ENCODE results near the gene SMAD6. TPM values are rescaled to one million over a fixed set of nuclear protein-coding genes. Genes with fewer than 3 reads are reported as not detected.

SMAD6 gene
- total and polyA plus RNA-seq, 2 experiments from 2014 or later: 1.6 to 15.7 TPM

DNA sequence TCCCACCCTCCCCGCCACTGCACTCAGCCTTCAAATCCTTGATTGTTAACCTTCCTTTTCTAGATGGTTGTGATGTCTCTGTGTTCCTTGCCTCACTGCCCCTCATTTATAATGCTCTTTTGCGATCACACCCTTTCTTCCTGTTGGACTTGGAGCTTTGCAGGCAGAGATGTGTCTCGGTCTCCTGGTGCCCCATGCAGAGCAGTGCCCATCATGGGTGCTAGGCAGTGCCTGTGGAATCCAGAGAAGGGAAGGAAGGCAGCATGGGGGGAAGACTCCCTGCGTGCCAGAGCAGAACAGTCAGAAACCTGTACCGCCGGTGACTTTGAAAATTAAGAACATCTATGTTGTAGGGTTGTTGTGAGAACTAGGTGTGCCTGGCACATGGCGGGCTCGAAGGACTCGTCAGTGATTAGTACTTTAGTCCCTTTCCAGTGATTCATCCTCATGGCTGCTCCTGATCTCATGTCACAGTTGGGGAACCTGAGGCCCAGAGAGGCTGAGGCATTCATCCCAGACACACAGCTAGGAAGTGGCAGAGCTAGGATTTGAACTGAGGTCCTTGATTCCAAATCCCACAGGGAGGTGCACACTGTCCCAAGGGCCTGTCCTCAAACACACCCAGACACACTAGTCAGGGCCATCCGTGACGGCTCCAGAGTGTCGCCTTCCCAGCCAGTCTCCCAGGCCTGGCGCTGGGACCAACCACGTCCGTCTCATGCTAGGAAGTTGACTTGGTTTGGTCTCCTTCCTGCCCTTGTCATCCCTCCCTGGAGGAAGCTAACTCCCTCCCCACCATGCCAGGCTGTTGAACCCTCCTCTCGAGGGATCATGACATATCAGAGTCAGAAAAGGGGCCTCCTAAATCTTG lies 58.3 kb downstream of the SMAD6 start:
- peaks cover 4% of the 10 kb centered on the region for H3K36me3 Mint-ChIP-seq (ENCODE audit: low read depth)
- no peak overlapping the region for H3K27ac Mint-ChIP-seq
- peaks cover under 1% of the 10 kb centered on the region; the same call in 1 of the 2 replicates for H3K4me1 ChIP-seq (ENCODE audit: insufficient read depth)
- no peaks in the 10 kb centered on the region for H3K27me3 ChIP-seq (ENCODE audit: insufficient read depth)
- H4K20me1 ChIP-seq (replicated peaks; ENCODE audit: insufficient read depth): no peaks in the 10 kb centered on the region; the same call in none of the 2 replicates
- no peak for TF ChIP-seq POLR2AphosphoS5 (IDR thresholded peaks at IDR 0.05; ENCODE audit: low read depth)
- H2AFZ ChIP-seq: no peak overlapping the region
- no peaks in the 10 kb centered on the region for H3K79me2 ChIP-seq (replicated peaks; ENCODE audit: insufficient read depth)
- peaks cover 8% of the 10 kb centered on the region for H3K27me3 Mint-ChIP-seq (ENCODE audit: insufficient read depth, low read depth, poor library complexity)
- no peaks in the 10 kb centered on the region for H3F3A ChIP-seq (replicated peaks; ENCODE audit: low read depth)
- no peaks in the 10 kb centered on the region for H3K9me2 ChIP-seq (ENCODE audit: insufficient read depth)
- no peak for ATAC-seq
- no peak overlapping the region for H3K4me3 Mint-ChIP-seq
- H3K4me1 Mint-ChIP-seq: peaks cover 7% of the 10 kb centered on the region
- no peaks in the 10 kb centered on the region for H3K36me3 ChIP-seq (ENCODE audit: insufficient read depth)
- H3K4me3 ChIP-seq: no peak overlapping the region
- no peak overlapping the region for H3K4me2 ChIP-seq
- no peak for DNase-seq (ENCODE audit: low spot score)
- H3K9me3 Mint-ChIP-seq: peaks cover under 1% of the 10 kb centered on the region; the same call in 1 of the 3 replicates
- H3K27ac ChIP-seq (ENCODE audit: low read depth): 0 out of 2 replicates have a peak overlapping the region, but pooled peaks have one; percentile 9

DNA sequence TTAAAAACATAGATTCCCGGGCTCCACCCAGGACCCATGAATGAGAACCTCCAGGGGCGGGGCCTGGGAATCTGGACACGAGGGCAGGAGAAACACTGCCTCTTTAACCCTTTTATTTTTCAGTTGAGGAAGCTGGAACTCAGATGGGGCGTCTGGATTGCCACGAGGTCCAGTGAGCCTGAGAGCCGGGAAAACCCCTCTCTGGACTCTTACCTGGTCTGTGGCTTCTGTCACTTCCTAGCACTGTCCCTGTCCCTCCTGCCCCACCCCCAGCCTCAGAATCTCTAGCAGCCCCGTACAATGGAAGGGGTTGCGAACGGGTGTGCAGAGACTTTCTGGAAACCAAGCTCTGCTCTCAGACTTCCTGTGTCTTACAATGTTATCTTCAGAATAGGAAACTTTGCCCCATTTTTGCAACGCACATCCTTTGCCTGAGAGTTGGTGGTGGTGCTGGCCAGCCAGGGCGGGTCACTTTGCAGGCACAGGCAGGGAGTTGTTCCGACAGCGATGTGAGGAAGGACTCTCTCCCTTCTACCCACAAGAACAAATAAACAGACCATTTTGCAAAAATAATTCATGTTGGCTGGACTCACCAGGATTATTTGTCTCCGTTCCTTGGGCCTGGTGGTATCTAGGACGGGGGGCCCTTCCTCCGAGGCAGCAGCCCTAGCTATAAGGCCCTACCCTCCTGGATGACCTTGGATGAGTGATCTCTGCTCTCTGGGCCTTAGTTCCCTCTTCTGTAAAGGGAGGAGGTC lies 59.1 kb downstream of the SMAD6 start:
- Histone ChIP-seq H3K9me2 (ENCODE audit: insufficient read depth) (no peaks in the 10 kb centered on the region), H3K27me3 (ENCODE audit: insufficient read depth) (no peaks in the 10 kb centered on the region), H3F3A (replicated peaks; ENCODE audit: low read depth) (no peaks in the 10 kb centered on the region), H3K79me2 (replicated peaks; ENCODE audit: insufficient read depth) (no peaks in the 10 kb centered on the region), H4K20me1 (replicated peaks; ENCODE audit: insufficient read depth) (no peaks in the 10 kb centered on the region; the same call in none of the 2 replicates), H3K36me3 (ENCODE audit: insufficient read depth) (no peaks in the 10 kb centered on the region), H3K4me1 (ENCODE audit: insufficient read depth) (peaks cover 9% of the 10 kb centered on the region; the same call in 1 of the 2 replicates), H3K4me2 (no peak overlapping the region), H3K4me3 (no peak overlapping the region), H2AFZ (no peak overlapping the region), H3K27ac (ENCODE audit: low read depth) (0 out of 2 replicates have a peak overlapping the region, but pooled peaks have one; percentile 9)
- H3K27me3 Mint-ChIP-seq (ENCODE audit: insufficient read depth, low read depth, poor library complexity): peaks cover 7% of the 10 kb centered on the region
- peaks cover 16% of the 10 kb centered on the region for H3K4me1 Mint-ChIP-seq
- ATAC-seq: no peak
- no peak for DNase-seq (ENCODE audit: low spot score)
- H3K27ac Mint-ChIP-seq: no peak overlapping the region
- H3K4me3 Mint-ChIP-seq: no peak overlapping the region
- no peaks in the 10 kb centered on the region for H3K9me3 Mint-ChIP-seq
- no peaks in the 10 kb centered on the region for H3K36me3 Mint-ChIP-seq (ENCODE audit: low read depth)
- TF ChIP-seq POLR2AphosphoS5 (IDR thresholded peaks at IDR 0.05; ENCODE audit: low read depth): no peak
- no peak for TF ChIP-seq NANOG (IDR thresholded peaks at IDR 0.05; ENCODE audit: borderline replicate concordance)
- TF ChIP-seq, protein P1, sequence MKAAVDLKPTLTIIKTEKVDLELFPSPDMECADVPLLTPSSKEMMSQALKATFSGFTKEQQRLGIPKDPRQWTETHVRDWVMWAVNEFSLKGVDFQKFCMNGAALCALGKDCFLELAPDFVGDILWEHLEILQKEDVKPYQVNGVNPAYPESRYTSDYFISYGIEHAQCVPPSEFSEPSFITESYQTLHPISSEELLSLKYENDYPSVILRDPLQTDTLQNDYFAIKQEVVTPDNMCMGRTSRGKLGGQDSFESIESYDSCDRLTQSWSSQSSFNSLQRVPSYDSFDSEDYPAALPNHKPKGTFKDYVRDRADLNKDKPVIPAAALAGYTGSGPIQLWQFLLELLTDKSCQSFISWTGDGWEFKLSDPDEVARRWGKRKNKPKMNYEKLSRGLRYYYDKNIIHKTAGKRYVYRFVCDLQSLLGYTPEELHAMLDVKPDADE (IDR thresholded peaks at IDR 0.05): no peak
- TF ChIP-seq, protein P2, sequence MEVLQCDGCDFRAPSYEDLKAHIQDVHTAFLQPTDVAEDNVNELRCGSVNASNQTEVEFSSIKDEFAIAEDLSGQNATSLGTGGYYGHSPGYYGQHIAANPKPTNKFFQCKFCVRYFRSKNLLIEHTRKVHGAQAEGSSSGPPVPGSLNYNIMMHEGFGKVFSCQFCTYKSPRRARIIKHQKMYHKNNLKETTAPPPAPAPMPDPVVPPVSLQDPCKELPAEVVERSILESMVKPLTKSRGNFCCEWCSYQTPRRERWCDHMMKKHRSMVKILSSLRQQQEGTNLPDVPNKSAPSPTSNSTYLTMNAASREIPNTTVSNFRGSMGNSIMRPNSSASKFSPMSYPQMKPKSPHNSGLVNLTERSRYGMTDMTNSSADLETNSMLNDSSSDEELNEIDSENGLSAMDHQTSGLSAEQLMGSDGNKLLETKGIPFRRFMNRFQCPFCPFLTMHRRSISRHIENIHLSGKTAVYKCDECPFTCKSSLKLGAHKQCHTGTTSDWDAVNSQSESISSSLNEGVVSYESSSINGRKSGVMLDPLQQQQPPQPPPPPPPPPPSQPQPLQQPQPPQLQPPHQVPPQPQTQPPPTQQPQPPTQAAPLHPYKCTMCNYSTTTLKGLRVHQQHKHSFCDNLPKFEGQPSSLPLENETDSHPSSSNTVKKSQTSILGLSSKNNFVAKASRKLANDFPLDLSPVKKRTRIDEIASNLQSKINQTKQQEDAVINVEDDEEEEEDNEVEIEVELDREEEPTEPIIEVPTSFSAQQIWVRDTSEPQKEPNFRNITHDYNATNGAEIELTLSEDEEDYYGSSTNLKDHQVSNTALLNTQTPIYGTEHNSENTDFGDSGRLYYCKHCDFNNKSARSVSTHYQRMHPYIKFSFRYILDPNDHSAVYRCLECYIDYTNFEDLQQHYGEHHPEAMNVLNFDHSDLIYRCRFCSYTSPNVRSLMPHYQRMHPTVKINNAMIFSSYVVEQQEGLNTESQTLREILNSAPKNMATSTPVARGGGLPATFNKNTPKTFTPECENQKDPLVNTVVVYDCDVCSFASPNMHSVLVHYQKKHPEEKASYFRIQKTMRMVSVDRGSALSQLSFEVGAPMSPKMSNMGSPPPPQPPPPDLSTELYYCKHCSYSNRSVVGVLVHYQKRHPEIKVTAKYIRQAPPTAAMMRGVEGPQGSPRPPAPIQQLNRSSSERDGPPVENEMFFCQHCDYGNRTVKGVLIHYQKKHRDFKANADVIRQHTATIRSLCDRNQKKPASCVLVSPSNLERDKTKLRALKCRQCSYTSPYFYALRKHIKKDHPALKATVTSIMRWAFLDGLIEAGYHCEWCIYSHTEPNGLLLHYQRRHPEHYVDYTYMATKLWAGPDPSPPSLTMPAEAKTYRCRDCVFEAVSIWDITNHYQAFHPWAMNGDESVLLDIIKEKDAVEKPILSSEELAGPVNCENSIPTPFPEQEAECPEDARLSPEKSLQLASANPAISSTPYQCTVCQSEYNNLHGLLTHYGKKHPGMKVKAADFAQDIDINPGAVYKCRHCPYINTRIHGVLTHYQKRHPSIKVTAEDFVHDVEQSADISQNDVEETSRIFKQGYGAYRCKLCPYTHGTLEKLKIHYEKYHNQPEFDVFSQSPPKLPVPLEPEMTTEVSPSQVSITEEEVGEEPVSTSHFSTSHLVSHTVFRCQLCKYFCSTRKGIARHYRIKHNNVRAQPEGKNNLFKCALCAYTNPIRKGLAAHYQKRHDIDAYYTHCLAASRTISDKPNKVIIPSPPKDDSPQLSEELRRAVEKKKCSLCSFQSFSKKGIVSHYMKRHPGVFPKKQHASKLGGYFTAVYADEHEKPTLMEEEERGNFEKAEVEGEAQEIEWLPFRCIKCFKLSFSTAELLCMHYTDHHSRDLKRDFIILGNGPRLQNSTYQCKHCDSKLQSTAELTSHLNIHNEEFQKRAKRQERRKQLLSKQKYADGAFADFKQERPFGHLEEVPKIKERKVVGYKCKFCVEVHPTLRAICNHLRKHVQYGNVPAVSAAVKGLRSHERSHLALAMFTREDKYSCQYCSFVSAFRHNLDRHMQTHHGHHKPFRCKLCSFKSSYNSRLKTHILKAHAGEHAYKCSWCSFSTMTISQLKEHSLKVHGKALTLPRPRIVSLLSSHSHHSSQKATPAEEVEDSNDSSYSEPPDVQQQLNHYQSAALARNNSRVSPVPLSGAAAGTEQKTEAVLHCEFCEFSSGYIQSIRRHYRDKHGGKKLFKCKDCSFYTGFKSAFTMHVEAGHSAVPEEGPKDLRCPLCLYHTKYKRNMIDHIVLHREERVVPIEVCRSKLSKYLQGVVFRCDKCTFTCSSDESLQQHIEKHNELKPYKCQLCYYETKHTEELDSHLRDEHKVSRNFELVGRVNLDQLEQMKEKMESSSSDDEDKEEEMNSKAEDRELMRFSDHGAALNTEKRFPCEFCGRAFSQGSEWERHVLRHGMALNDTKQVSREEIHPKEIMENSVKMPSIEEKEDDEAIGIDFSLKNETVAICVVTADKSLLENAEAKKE (CRISPR knock-in tag; IDR thresholded peaks at IDR 0.05): no peak
- TF ChIP-seq, protein P3, sequence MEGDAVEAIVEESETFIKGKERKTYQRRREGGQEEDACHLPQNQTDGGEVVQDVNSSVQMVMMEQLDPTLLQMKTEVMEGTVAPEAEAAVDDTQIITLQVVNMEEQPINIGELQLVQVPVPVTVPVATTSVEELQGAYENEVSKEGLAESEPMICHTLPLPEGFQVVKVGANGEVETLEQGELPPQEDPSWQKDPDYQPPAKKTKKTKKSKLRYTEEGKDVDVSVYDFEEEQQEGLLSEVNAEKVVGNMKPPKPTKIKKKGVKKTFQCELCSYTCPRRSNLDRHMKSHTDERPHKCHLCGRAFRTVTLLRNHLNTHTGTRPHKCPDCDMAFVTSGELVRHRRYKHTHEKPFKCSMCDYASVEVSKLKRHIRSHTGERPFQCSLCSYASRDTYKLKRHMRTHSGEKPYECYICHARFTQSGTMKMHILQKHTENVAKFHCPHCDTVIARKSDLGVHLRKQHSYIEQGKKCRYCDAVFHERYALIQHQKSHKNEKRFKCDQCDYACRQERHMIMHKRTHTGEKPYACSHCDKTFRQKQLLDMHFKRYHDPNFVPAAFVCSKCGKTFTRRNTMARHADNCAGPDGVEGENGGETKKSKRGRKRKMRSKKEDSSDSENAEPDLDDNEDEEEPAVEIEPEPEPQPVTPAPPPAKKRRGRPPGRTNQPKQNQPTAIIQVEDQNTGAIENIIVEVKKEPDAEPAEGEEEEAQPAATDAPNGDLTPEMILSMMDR (conservative IDR thresholded peaks at IDR 0.05; ENCODE audit: low read depth in 2 of 2): no peak
- TF ChIP-seq EZH2phosphoT487 (IDR thresholded peaks at IDR 0.05; ENCODE audit: unreplicated experiment): no peak
- no peak for TF ChIP-seq STAT1 (IDR thresholded peaks at IDR 0.05; ENCODE audit: unreplicated experiment)
- TF ChIP-seq ZNF114 (CRISPR knock-in tag; IDR thresholded peaks at IDR 0.05): no peak
- TF ChIP-seq ZNF331 (CRISPR knock-in tag; IDR thresholded peaks at IDR 0.05; ENCODE audit: low read depth): no peak
